Measurements from ENCODE around the gene CCL8.

The CCL8 gene

DNA sequence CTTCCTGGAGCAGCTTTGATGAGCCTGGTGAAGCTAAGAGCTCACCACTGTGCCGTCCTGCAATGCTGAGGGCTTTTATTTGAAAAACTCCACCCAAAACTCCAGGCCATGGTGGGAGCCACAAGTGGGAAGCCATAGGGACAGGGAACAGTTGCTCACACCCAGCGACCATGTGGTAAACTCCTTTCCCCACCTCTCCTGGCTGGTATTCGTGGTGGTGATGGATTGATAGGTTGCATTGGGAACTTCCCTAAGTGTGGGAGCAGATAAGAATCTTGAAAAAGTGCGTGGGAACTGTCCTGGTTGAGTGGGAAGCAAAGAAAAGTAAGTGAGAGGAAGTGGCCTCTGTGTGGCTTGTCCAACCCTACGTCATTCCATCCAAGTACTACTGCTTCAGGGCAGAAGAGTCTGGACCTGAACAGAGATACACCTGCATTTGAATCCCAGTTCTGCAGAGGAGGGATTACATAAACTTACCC lies 44.0 kb downstream of the CCL8 start, which contains the start of gene CCL1:
CCL1 (minus strand) TSS at position 51 of the 479 bp plus-strand sequence. CDS start 72 bp downstream, outside the sequence.
- H3K4me1 ChIP-seq (ENCODE audit: control insufficient read depth in 2 of 2, insufficient read depth in 1 of 2, low read depth in 1 of 2, low read length in 2 of 2) = no peaks in the 10 kb centered on the region
- H3K4ac ChIP-seq (ENCODE audit: low read length) = no peak within 1 kb of the TSS
- H3K23ac ChIP-seq (ENCODE audit: low read depth, low read length, poor library complexity) = peak within 1 kb of the TSS; percentile 25
- peak within 1 kb of the TSS; percentile 7 for H2AK5ac ChIP-seq (ENCODE audit: low read depth, low read length)
- no peak within 1 kb of the TSS for H3K4me3 ChIP-seq (ENCODE audit: low read length in 2 of 2)
- no peak within 1 kb of the TSS for H3K9ac ChIP-seq (ENCODE audit: low read depth, low read length, poor library complexity)
- no peak within 1 kb of the TSS for H2BK12ac ChIP-seq (ENCODE audit: low read length)
- H2AFZ ChIP-seq (ENCODE audit: low read length) = no peak within 1 kb of the TSS
- H4K8ac ChIP-seq (ENCODE audit: low read depth, low read length) = no peak within 1 kb of the TSS
- no peak within 1 kb of the TSS for H2BK5ac ChIP-seq (ENCODE audit: low read length)
- WGBS, 2 donors (ENCODE audit: extremely low coverage in 2 of 2, insufficient read length in 2 of 2, insufficient replicate concordance in 1 of 2) = no CpG with 5 or more reads among the region's 5 CpGs
- no peak within 1 kb of the TSS for H2BK15ac ChIP-seq (ENCODE audit: low read length)
- H3K36me3 ChIP-seq (replicated peaks in 1 of 2; ENCODE audit: control insufficient read depth in 2 of 2, insufficient read depth in 2 of 2, low read length in 2 of 2) = no peaks in the 10 kb centered on the region
- H3K9me3 ChIP-seq (replicated peaks in 1 of 2; ENCODE audit: control insufficient read depth in 2 of 2, insufficient read depth in 1 of 2, low read depth in 1 of 2, low read length in 2 of 2) = no peaks in the 10 kb centered on the region
- no peak within 1 kb of the TSS for H3K4me2 ChIP-seq (ENCODE audit: insufficient read depth, low read length, poor library complexity, severe bottlenecking)
- no peaks in the 10 kb centered on the region for H3K79me1 ChIP-seq (ENCODE audit: low read depth, low read length)
- H3K27me3 ChIP-seq (ENCODE audit: control insufficient read depth in 3 of 3, insufficient read depth in 3 of 3, low read depth in 1 of 3, low read length in 3 of 3) = no peaks in the 10 kb centered on the region
- no peak within 1 kb of the TSS for H2BK120ac ChIP-seq (ENCODE audit: low read depth, low read length)
- no peak for DNase-seq (ENCODE audit: low spot score)
- no peak within 1 kb of the TSS for H3K14ac ChIP-seq (ENCODE audit: low read length)
- no peak within 1 kb of the TSS for H3K18ac ChIP-seq (ENCODE audit: low read length)
- no peak within 1 kb of the TSS for H3K27ac ChIP-seq (replicated peaks; ENCODE audit: low read length)
- no peak within 1 kb of the TSS for H4K91ac ChIP-seq (ENCODE audit: low read depth, low read length, poor library complexity)

DNA sequence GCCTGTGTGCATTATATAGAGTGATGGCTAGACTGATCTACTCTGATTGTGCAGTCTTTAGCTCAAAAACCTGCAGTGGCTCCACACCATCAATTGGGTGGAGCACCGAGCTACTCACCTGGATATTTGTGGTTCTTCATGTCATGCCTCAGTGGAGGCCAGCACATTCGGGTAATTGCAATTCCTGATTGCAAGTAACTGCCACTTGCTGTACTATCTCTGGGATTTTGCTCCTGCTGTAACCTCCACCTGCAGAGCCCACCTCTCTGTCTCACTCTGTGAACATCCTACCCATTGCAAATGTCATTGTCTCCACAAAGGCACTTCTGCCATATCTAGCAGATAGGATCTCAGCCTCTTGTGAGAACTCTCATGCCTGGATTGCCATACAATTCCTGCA lies 45.5 kb downstream of the CCL8 start:
- no CpG with 5 or more reads among the region's 2 CpGs for WGBS, 2 donors (ENCODE audit: extremely low coverage in 2 of 2, insufficient read length in 2 of 2, insufficient replicate concordance in 1 of 2)
- Histone ChIP-seq H3K14ac (ENCODE audit: low read length) (no peak overlapping the region), H3K4ac (ENCODE audit: low read length) (no peak overlapping the region), H3K4me2 (ENCODE audit: insufficient read depth, low read length, poor library complexity, severe bottlenecking) (no peak overlapping the region), H3K27me3 (ENCODE audit: control insufficient read depth in 3 of 3, insufficient read depth in 3 of 3, low read depth in 1 of 3, low read length in 3 of 3) (no peaks in the 10 kb centered on the region), H3K4me3 (ENCODE audit: low read length in 2 of 2) (no peak overlapping the region), H3K79me1 (ENCODE audit: low read depth, low read length) (no peaks in the 10 kb centered on the region), H2AK5ac (ENCODE audit: low read depth, low read length) (no peak overlapping the region), H4K8ac (ENCODE audit: low read depth, low read length) (no peak overlapping the region), H3K36me3 (replicated peaks in 1 of 2; ENCODE audit: control insufficient read depth in 2 of 2, insufficient read depth in 2 of 2, low read length in 2 of 2) (no peaks in the 10 kb centered on the region), H2BK5ac (ENCODE audit: low read length) (no peak overlapping the region), H3K9ac (ENCODE audit: low read depth, low read length, poor library complexity) (no peak overlapping the region), H3K18ac (ENCODE audit: low read length) (no peak overlapping the region), H2BK12ac (ENCODE audit: low read length) (no peak overlapping the region), H2BK120ac (ENCODE audit: low read depth, low read length) (no peak overlapping the region), H3K9me3 (replicated peaks in 1 of 2; ENCODE audit: control insufficient read depth in 2 of 2, insufficient read depth in 1 of 2, low read depth in 1 of 2, low read length in 2 of 2) (no peaks in the 10 kb centered on the region), H3K23ac (ENCODE audit: low read depth, low read length, poor library complexity) (no peak overlapping the region), H3K27ac (replicated peaks; ENCODE audit: low read length) (no peak overlapping the region), H2AFZ (ENCODE audit: low read length) (no peak overlapping the region), H4K91ac (ENCODE audit: low read depth, low read length, poor library complexity) (no peak overlapping the region), H3K4me1 (ENCODE audit: control insufficient read depth in 2 of 2, insufficient read depth in 1 of 2, low read depth in 1 of 2, low read length in 2 of 2) (no peaks in the 10 kb centered on the region), H2BK15ac (ENCODE audit: low read length) (no peak overlapping the region)
- DNase-seq (ENCODE audit: low spot score) = no peak

DNA sequence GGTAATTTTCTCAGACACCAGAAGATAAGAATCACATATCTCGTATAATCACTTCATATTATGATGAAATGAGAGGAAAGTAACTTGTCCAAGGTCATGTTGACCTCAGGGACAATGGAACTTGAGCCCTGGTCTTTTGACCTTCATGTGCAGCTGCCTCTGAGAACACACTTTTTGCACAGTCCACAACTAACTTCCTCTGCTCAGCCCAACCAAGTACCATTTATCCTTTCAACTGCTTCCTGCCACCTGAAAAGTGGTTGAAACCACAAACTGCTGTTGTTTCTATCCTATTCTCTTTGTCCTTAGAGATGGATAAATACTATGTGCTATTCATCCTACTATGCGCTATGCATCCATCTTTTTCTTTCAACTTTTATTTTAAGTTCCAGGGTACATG lies 46.1 kb downstream of the CCL8 start:
- Histone ChIP-seq H2BK5ac (ENCODE audit: low read length) (no peak overlapping the region), H3K14ac (ENCODE audit: low read length) (no peak overlapping the region), H3K4ac (ENCODE audit: low read length) (no peak overlapping the region), H3K4me3 (ENCODE audit: low read length in 2 of 2) (no peak overlapping the region), H4K8ac (ENCODE audit: low read depth, low read length) (no peak overlapping the region), H3K27ac (replicated peaks; ENCODE audit: low read length) (no peak overlapping the region), H2AFZ (ENCODE audit: low read length) (no peak overlapping the region), H3K4me1 (ENCODE audit: control insufficient read depth in 2 of 2, insufficient read depth in 1 of 2, low read depth in 1 of 2, low read length in 2 of 2) (no peaks in the 10 kb centered on the region), H3K4me2 (ENCODE audit: insufficient read depth, low read length, poor library complexity, severe bottlenecking) (no peak overlapping the region), H3K79me1 (ENCODE audit: low read depth, low read length) (no peaks in the 10 kb centered on the region), H2BK120ac (ENCODE audit: low read depth, low read length) (no peak overlapping the region), H3K9me3 (replicated peaks in 1 of 2; ENCODE audit: control insufficient read depth in 2 of 2, insufficient read depth in 1 of 2, low read depth in 1 of 2, low read length in 2 of 2) (no peaks in the 10 kb centered on the region), H4K91ac (ENCODE audit: low read depth, low read length, poor library complexity) (no peak overlapping the region), H3K36me3 (replicated peaks in 1 of 2; ENCODE audit: control insufficient read depth in 2 of 2, insufficient read depth in 2 of 2, low read length in 2 of 2) (no peaks in the 10 kb centered on the region), H2BK12ac (ENCODE audit: low read length) (no peak overlapping the region), H2BK15ac (ENCODE audit: low read length) (no peak overlapping the region), H3K23ac (ENCODE audit: low read depth, low read length, poor library complexity) (no peak overlapping the region), H3K27me3 (ENCODE audit: control insufficient read depth in 3 of 3, insufficient read depth in 3 of 3, low read depth in 1 of 3, low read length in 3 of 3) (no peaks in the 10 kb centered on the region), H3K18ac (ENCODE audit: low read length) (no peak overlapping the region), H2AK5ac (ENCODE audit: low read depth, low read length) (no peak overlapping the region), H3K9ac (ENCODE audit: low read depth, low read length, poor library complexity) (no peak overlapping the region)
- no peak for DNase-seq (ENCODE audit: low spot score)
- WGBS, 2 donors (ENCODE audit: extremely low coverage in 2 of 2, insufficient read length in 2 of 2, insufficient replicate concordance in 1 of 2) = no CpG with 5 or more reads among the region's 2 CpGs

DNA sequence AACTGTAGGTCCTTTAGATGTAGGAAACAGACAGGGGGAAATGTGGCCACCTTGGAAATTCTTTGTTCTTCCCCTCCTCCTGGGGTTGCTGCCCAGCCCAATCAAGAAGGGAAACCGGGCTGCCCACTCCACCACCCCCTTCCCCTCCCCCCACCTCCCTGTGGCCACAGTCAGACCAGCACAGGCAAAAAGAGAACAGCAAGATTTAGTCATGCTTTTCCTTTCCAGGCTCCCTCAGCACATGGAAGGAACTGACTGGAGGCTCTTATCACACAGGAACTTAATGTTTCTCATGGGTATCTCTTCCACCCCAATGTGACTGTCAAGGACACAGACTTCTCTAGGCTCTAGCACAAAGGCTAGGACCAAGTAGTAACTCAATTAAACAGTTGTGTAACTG lies 46.8 kb downstream of the CCL8 start:
- WGBS, 2 donors (ENCODE audit: extremely low coverage in 2 of 2, insufficient read length in 2 of 2, insufficient replicate concordance in 1 of 2) = no CpG with 5 or more reads among the region's 1 CpG
- H4K8ac ChIP-seq (ENCODE audit: low read depth, low read length) = no peak overlapping the region
- H3K23ac ChIP-seq (ENCODE audit: low read depth, low read length, poor library complexity) = no peak overlapping the region
- H2AFZ ChIP-seq (ENCODE audit: low read length) = no peak overlapping the region
- H3K9ac ChIP-seq (ENCODE audit: low read depth, low read length, poor library complexity) = no peak overlapping the region
- H3K18ac ChIP-seq (ENCODE audit: low read length) = no peak overlapping the region
- no peak overlapping the region for H4K91ac ChIP-seq (ENCODE audit: low read depth, low read length, poor library complexity)
- no peaks in the 10 kb centered on the region for H3K9me3 ChIP-seq (replicated peaks in 1 of 2; ENCODE audit: control insufficient read depth in 2 of 2, insufficient read depth in 1 of 2, low read depth in 1 of 2, low read length in 2 of 2)
- no peak overlapping the region for H2BK120ac ChIP-seq (ENCODE audit: low read depth, low read length)
- H2AK5ac ChIP-seq (ENCODE audit: low read depth, low read length) = no peak overlapping the region
- H2BK12ac ChIP-seq (ENCODE audit: low read length) = no peak overlapping the region
- no peak overlapping the region for H2BK15ac ChIP-seq (ENCODE audit: low read length)
- H3K79me1 ChIP-seq (ENCODE audit: low read depth, low read length) = no peaks in the 10 kb centered on the region
- no peaks in the 10 kb centered on the region for H3K4me1 ChIP-seq (ENCODE audit: control insufficient read depth in 2 of 2, insufficient read depth in 1 of 2, low read depth in 1 of 2, low read length in 2 of 2)
- no peaks in the 10 kb centered on the region for H3K27me3 ChIP-seq (ENCODE audit: control insufficient read depth in 3 of 3, insufficient read depth in 3 of 3, low read depth in 1 of 3, low read length in 3 of 3)
- no peaks in the 10 kb centered on the region for H3K36me3 ChIP-seq (replicated peaks in 1 of 2; ENCODE audit: control insufficient read depth in 2 of 2, insufficient read depth in 2 of 2, low read length in 2 of 2)
- no peak overlapping the region for H3K4me3 ChIP-seq (ENCODE audit: low read length in 2 of 2)
- no peak overlapping the region for H3K4ac ChIP-seq (ENCODE audit: low read length)
- H3K27ac ChIP-seq (replicated peaks; ENCODE audit: low read length) = no peak overlapping the region
- DNase-seq (ENCODE audit: low spot score) = no peak
- H3K4me2 ChIP-seq (ENCODE audit: insufficient read depth, low read length, poor library complexity, severe bottlenecking) = no peak overlapping the region
- no peak overlapping the region for H2BK5ac ChIP-seq (ENCODE audit: low read length)
- H3K14ac ChIP-seq (ENCODE audit: low read length) = no peak overlapping the region
